HG02798 (cell line): ENCODE measurements around the gene TNNT3.
"Not testable (repeated sequence)": the region's sequence is repeated elsewhere in the genome, so short reads cannot be mapped to it uniquely, and the experiment has no call there.

Experiments used
- ATAC-seq: cut with Tn5 transposase; IDR thresholded peaks from one replicate; pipeline ENCODE4 v1.9.1; 2021; ENCODE audit warnings: mild to moderate bottlenecking; ENCODE audit not compliant: unreplicated experiment, poor library complexity

TNNT3 gene

GRCh38 chr11:1919391-1920127 lies at the start of gene TNNT3:
Gene TNNT3, plus strand, starts transcription at chr11:1919703. Its CDS starts 3,172 bp downstream, at chr11:1922875.
- no peak for ATAC-seq

DNA sequence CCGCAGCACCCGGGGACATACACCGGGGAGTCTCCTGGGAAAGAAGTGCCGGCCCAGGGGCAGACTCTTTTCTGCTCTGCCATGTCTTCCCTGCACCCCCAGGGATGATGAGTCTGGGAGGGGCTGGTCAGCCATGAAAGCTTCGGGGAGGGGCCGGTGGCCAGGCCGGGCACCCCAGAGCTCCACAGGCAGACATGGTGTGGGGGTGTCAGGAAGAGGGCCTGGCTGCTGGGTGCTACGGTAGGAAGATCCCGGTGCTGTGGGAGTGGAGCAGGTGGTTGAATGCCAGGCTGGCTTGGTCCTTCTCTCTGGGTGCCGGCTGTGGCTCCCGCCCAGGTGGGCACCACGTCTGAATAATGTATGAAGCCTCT lies 49.2 kb upstream of the TNNT3 start:
- ATAC-seq = no peak

DNA sequence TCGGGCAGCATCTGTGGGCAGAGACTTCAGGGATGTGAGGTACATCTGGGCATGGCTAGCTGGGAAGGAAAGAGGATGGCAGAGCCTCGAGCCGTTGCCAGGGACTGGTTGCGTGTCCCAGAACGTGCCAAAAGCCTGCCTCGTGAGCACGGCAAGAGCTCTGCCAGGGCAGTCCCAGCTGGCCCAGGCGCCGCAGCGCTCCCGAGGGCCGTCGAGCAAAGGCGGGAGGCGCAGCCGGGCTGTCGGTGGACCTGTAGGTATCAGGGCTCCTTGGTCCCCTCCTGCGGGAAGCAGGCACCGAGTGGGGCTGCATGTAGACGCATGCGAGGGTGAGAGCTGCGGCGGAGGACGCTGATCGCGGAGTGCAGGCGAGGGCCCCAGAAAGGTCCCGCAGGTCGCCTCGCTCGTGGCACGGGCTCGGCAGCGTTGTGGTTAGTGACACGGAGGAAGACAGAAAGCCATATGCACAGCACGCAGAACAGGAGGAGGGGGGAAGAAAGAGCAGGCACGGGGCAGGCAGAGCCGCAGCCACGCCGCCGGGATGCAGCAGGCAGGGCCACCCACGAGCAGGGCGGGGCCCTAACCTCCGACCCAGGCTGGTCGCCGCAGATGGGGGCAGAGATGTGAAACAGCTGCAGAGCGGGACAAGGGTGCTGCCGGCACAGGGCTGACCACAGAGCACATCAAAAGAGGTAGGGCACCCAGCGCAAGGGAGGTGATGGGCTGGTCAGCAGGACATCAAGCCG lies 48.6 kb upstream of the TNNT3 start:
- no peak for ATAC-seq

DNA sequence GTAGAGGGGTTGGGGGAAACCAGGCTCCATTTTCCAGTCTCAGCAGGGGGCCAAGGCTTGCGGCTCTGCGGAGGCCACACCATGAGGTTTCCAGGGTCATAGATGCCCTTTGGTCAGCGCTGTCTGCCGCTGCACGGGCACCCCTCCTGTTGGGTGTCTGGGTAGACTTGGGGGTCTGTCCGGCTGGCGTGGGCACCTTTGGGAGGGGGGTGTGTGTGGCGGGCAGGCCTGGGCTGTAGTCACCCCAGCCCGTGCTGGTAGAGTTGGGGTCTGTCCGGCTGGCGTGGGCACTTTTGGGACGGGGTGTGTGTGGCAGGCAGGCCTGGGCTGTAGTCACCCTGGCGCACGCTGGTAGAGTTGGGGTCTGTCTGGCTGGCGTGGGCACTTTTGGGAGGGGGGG lies 48.0 kb upstream of the TNNT3 start:
- no peak for ATAC-seq

- ATAC-seq = no peak
Observed at GRCh38 chr11:1872267-1872985, 47.1 kb upstream of the TNNT3 start.

DNA sequence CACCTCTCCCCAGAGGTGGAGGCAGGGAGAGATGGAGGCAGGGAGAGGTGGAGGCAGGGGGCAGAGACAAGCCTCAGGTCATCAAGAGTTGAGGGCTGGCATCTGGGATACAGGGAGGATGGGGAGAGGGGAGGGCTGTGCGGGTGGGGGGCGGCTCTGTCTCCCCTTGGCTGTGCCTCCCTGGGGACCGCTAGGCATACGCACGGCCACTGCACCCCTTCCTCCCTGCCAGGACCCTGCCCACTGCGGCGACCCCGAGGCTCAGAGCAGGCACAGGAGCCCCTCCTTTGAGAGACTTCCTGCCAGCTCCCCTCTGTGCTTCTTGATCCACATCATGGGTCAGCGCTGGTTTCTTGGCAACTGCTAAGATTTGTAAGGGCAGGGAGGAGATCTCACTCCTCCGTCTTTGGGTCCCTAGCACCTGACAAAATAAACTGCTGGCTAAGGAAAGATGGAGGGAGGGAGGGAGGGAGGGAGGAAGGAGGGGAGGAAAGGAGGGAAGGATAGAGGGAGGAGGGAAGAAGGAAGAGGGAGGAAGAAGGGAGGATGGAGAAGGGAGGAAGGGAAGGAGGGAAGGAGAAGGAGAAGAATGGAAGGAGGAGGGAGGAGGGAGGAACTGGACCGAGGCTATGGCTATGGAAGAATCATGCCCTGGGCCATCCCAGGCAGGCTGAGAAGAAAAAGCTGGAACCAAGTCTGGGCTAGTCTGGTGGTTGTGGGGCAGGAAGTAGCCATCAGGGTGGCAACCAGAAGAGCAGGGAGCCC lies 46.3 kb upstream of the TNNT3 start:
- no peak for ATAC-seq

GRCh38 chr11:1873813-1874150 lies 45.7 kb upstream of the TNNT3 start:
- not testable (repeated sequence) for ATAC-seq

- ATAC-seq = not testable (repeated sequence)
Observed at GRCh38 chr11:1874441-1875092, 44.9 kb upstream of the TNNT3 start.

- no peak for ATAC-seq
Observed at GRCh38 chr11:1875093-1875850, 44.2 kb upstream of the TNNT3 start.

- ATAC-seq = not testable (repeated sequence)
Observed at GRCh38 chr11:1875851-1876301, 43.6 kb upstream of the TNNT3 start.

DNA sequence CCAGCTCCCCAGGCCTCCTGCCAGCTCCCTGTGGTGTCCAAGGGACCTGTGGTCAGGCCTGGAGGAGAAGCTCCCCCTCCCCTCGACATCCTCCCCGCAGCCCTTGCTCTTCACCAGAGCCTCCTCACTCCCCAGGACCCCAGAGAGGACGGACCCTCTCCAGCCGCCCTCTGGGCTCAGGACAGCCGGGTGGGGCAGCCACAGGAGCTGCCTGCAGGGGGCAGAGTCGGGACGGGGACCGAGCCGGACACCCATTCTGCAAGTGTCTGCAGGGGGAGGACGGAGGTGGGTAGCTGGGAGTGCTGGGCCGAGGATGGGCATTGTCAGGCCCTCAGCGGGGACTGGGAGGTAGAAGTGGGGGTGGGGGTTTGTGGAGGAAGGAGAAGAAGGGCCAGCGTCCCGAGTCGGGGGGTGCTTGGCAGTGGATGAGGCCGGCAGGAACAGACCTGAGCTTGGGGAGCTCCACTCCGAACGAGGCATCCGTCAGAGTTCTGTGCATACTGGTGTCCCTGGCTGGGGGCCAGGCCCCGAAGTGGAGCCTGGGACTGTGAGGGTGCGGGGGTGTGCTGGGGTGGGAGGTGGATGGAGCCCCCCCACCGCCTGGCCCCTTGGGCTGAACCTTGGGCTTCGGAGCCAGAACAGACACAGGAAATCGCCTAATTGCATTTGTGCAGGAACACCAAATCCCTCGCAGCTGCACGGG lies 43.0 kb upstream of the TNNT3 start:
- ATAC-seq = no peak

- ATAC-seq = no peak
Observed at GRCh38 chr11:1877211-1878136, 42.0 kb upstream of the TNNT3 start.

DNA sequence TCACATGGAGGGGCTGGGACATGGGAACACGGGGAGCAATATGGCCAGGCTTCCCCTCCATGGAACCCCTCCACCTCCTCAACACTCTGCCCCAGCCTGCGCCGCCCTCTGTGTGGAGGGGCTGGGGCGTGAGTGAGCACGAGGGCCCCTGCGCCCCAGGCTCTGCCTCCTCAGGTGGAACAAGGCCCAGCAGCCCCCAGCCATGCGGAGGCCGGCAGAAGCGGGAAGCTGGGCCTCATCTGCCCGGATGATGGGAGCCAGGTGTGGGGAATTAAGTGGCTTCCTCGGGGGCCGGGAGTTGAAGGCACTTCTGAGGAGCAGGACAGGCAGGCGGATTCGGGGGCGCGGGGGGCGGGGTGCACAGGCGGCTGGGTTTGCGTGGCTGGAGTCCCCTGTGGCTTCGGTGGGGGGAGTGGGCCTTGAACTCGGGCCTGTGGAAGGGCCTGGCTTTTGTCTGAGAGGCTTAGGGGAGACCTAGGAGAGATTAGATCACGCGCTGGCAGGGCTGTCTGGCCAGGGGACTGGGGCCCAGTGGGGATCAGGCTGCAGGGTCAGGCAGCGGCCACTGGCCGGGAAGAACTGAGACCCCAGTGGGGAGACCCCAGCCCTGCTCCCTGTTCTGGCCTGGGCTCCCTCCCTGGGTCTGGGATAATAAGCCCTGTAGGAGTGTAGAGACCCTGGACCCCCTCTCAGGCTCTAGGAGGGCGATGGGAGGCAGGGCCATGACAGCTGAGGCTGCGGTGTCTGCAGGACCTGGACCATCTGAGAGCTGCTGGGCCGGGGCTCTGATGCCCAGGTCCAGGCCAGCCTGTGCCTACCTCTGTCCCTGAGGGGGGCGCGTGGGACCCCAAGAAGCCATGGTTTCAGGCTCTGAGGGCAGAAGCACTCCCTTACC lies 41.1 kb upstream of the TNNT3 start:
- no peak for ATAC-seq

DNA sequence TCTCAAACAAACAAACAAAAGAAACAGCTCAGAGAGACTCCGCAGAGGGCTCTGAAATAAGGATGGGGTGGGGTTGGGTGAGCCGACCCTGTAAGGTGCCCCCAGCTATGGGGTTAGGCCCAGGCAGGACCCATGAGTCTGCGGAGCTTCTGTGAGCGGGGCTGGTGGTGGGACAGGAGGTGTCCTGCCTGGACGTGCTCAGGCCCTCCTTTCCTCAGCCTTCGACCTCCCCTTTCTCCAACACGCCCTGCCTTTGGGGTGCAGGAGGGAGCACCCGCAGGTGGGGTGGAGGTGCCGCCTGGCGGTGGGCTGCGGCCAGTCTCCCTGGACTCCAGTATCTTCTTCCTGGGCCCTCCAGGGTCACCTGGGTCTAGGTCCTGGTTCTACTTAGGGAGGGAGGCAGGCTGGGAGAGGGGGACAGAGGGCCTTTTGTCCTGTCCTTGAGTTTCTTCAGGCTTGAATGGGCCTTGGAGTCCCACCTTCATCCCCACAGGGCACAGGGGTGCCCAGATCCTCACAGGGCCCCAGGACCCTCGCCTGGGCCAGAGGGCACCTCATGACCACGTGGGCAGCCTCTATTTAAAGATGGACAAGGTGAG lies 40.1 kb upstream of the TNNT3 start:
- ATAC-seq = no peak

- no peak for ATAC-seq
Observed at GRCh38 chr11:1879941-1880720, 39.4 kb upstream of the TNNT3 start.
